GDM1 (cell line): ENCODE data around the gene ERG28.

Experiments
- DNase-seq: peaks from one replicate; lab custom pipeline; 2025; lab: John Stamatoyannopoulos, UW

The ERG28 gene

DNA sequence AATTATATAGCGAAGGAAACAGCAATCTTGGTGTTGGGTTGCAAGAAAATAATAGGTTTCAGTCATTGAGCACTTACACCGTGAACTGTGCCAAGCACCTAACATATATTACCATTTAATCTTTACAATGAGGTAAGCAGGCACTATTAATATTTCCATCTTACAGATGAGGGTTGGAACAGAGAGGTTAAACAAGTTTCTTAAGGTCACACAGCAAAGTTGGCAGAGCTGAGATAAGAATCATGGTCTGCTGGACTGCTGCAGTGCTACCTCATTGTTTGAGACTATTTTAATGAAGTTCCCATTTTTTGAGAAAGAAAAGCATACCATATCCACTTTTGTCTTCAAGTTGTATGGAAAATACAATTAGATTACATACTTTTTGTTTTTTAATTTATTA, 1.7 kb downstream of the ERG28 start:
- DNase-seq = no peak

DNA sequence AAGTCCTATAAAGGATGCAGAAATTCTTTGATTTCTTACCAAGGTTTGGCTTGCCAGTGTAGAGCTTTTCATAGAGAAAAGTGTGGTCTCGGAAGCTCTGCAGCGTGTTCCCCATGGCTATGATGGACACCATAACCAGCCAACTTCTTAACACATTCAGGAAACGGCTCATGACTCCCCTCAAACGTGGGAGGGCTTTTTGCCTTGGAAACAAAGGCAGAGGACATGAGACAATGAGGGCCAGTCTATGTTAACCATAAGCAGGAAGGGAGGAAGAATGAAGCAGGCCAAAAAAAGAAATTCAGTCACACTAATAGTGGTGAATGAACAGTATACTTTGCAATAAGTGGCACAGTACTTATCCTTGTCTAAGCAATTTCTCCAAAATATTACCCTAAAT, 3.3 kb downstream of the ERG28 start:
- DNase-seq = no peak

DNA sequence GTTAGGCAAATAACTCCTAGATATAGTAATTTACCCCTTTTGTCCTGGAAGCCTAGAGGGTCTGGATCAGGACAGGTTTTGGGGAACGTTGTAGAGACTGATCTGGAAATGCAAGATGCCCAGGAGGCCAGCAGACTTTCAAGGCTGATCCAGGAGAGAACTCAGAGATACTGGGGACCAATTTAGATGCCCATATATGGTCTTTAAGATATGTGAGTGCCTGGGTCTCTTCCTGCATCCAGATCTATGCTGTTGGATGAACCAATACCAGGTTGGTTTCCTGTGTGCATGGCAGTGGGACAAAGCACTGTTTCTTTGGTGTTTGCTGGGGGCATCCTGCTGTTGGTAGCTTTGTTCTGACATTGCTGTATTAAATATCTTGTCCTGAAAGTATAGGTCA, 5.4 kb downstream of the ERG28 start:
- no peak for DNase-seq

DNA sequence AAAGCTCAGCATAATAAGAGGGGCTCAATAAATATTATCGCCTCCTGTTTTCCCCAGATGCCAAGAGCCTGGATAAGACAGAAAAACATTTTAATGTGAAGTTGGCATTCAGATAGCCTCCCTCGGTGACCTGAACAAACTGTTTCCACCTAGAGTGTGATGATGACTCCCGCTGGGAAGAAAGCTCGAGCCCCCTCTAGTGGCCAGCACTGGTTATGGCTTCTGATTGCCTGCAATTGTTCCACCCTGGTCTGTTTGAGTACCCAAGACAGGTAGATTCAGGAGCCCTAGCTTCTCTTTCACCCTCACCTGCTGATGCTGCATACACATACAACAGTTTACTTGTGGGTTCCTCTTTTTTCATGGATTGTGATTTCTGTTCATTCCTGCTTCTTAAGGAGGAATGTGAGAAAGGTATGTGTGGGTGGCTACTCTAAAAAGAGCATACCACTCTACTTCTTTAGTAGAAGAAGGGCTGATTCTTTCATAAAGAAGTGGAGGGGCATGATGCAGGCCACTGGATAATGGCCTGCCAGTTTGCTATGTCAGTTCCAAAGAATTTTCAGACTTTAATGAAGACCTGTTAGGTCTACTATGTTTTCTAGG, 6.4 kb downstream of the ERG28 start:
- DNase-seq = peak; percentile 33

DNA sequence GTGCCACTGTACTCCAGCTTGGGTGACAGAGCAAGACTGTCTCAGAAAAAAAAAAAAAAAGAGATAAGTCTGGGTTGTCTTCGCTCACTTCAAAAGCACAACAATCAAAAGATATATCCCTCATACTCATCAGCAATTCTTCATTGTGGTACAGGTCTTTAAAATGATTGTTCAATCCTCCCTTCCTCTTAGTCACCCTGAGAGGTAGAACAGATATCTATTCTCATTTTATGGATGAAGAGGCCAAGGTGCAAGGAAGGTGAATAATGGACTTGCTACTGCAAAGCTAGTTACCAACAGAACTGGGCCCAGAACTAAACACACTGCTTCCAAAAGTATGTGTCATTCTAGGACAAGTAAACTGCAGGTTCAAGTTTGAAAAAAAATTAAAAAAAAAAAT, 7.1 kb downstream of the ERG28 start:
- DNase-seq = no peak

DNA sequence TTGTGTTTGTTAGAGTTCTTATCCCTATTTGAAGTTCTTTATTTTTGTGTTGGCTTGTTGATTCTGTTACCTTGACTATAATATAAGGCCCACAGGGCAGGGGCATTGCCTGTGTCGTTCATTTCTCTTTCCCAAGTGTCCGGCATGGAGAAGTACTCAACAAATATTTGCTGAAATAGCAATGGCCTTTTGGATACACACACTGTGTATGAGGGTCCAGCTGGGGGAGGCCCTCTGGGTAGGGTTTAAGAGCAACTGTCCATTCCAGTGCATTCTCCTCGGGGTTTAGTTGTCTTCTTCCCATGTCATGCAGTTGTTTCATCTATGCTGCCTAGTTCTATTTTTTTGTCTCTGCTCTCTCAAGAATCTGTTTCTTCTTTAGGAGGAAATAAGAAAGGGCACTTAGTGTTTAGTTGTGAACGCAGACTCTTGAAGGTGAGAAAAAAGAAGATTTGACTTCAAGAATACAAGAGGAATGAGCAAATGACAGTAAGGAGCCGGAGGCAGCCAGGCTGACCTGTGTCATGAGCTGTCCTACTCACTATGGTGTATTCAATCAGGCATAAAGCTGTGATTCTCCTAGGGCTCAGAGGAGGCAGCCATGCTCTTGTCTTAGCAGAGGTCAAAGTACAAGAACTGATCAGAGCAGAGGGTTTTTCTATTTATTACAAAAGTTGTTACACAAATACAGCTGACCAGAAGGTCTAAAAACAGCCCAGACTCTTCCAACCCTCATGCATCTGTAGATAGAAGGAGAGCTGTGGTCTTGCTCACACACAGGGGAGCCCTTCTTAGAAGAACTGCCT, 10.2 kb downstream of the ERG28 start:
- no peak for DNase-seq

DNA sequence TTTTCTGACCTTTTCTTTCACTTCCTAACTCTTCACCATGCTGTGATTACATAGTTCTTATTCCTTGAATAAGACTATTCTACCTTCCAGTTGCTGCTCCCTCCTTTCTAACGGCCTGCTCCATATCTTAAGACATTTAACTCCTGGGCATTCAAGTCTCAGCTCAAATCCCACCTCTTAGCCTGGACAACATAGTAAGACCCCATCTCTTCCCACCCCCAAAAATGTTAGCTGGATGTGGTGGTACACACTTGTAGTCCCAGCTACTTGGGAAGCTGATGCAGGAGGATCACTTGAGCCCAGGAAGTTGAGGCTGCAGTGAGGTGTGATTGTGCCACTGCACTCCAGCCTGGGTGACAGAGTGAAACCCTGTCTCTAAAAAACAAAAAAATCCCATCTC, 10.9 kb downstream of the ERG28 start:
- no peak for DNase-seq

DNA sequence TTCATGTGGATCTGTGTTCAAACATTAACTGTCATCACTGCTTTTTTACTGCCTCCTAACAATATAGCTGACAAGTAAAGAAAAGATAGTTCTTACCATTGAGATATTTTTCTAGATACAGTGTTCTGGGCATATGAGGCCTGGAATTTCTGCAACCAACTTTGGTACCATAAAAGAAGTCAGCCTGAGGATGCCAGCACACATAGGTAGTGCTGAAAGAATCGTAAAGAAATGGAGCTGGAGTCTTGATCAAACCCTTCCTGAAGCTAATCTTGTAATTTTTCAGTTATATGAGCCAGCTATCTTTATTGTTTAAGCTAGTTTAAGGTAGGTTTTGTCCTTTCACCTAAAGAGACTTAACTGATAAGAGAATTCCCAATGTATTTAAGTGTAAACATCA, 11.3 kb downstream of the ERG28 start:
- no peak for DNase-seq

DNA sequence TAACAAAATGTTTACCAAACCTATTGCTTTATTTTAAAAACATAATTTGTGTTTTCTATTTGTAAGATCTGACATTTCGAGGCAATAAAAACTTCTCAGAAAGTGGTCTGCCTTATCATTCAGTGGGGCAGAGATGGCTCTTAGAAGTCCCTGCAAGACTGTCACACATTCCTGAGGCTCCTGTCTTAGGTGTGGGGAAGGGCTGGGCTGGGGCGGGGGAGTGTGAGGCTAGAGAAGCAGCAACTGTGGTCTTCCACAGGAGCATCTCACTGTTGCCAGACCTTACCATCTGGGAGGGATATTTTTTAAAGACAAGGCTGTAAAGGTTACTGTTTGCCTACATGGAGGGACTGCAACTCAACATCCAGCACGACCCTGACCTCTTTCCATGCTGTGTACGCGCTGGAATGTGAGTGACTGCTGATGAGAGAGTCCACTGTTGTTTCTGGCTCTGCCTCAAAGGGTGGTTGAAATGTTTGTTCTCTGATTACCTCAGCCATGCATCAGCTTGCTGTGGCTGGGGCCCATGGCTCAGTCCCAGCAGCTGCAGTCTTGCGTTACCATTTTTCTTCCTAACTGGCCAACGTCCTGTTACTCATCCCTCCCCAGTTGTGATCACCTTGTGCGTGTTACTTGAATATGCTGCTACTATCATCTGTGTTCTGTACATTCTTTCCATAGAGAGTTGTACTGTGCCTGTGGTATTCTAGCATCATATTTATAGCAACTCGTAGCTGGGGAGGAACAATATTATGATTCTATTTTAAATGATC, 12.4 kb downstream of the ERG28 start:
- no peak for DNase-seq

DNA sequence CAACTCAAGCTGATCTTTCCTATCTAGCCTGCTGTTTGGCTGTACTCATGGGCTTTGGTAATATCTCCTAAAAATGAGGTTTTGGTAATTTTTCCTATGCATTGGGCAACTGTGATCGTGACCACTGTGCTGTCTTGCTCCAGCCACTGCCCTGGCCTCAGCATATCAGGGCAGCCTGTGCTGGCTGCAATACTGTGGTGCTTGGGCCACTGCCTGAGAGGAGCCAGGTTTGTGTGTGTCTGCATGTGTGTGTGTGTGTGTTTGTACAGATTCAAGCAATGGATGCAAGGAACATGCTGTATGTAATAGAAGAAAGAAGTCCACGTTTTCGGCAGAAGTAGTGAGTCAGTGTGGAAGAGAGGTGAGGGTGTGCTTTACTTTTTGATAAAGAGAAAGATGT, 13.0 kb downstream of the ERG28 start:
- DNase-seq = no peak

DNA sequence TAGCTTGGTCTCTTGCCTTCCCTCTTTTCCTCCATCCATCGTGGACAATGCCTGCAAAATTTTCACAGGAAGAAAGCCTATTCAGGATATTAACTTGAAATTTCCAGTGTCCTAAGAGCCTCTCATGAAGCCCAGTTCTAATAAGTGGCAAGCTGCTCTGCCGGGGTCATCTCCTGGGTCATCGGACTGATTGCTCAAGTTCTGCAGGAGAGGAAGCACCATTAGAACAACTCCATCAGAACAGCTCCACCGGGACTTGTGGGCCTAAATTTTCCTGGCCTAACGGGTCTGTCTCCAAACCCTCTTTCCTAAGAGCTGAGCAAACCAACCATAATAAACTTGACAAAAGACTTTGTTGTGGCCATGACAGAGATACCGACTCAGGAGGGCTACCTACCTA, 13.9 kb downstream of the ERG28 start:
- DNase-seq = no peak

DNA sequence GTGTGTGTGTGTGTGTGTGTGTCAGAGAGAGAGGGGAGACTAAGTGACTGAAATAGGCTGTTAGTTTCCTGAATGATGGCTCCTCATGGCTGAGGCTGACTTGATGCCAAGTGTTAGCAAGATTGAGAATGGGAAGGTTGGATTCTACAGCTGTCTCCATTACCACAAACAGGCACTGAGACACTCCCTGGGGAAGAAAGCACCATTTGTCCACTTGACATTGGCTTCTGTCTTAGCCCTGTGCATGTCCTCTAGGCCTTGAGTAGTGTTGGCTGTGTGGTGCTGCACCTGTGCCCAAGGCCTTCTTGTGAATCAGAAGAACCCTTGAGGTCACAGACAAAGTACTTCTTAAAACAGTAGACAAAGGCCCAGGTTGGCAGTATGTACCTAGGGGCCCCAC, 15.6 kb downstream of the ERG28 start:
- no peak for DNase-seq

DNA sequence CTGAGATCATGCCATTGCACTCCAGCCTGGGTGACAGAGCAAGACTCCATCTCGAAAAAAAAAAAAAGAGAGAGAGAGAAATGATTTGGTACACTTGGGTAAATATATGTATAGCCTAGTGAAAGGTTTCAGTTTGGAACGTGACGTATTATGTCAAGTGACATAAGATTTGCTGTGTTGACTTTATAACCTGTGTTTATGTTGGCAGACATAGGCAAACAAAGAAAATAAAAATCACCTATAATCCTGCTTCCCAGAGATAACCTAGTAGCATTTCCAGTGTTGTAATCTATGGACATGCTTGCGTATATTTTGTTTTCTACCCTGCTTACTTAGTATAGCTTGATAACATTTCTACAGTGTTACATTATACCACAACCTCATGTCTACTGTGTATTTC, 16.7 kb downstream of the ERG28 start:
- DNase-seq = no peak

DNA sequence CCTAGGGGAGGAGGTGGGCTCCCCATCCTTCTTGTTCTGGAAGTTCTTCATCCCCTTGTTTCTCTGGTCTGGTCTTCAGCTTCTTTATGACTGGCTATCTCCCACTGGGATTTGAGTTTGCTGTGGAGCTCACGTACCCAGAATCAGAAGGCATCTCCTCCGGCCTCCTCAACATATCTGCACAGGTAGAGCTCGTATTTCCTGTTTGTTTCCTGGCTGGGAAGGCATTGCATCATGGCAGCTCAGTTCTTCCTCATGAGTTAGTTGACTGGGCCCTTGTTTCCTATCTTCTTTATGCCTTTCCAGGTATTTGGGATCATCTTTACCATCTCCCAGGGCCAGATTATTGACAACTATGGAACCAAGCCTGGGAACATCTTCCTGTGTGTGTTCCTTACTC, 19.8 kb downstream of the ERG28 start:
- no peak for DNase-seq

DNA sequence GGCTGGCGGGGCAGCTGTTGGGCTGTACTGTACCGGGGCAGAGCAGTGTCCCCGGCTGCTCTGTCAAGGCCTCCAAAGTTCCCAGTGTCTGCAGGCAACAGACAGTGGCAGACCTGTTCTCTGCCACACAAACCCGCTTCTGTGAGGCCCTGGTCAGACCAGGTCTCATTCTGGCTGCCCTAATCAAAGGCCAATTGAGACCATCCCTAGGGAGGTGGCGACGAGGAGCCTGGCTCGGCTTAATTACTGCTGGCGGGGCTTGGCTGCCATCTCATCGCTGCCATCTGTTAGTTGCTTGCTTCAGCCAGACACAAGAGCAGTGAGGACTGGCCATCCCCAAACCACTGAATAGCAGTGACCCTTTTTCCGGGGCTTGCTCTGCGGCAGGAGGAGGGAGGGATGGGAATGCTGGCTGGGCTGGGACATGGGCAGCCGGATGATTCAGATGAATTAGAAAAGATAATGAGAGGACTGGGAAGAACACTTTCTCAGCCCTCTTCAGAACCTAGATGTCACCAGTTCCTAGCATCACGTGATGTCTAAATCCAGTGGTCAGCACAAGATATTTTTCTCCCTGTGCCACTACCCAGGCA, 24.5 kb downstream of the ERG28 start:
- no peak for DNase-seq

DNA sequence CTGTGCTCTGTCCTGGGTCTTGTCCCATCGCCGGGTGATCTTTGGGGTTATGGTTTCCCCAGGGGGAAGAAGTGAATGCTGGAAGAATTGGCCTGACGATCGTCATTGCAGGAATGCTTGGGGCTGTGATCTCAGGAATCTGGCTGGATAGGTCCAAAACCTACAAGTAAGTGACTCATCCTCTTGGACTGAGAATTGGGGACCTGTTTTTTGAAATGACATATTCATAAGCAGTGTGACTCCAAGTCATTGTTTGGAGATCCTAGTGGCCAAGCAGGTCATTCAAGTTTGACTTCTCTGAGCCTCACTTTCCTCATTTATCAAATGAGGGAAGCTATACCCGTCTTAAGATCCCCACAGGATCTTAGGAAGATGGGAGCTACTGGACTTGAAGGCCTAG, 25.8 kb downstream of the ERG28 start:
- DNase-seq = no peak

DNA sequence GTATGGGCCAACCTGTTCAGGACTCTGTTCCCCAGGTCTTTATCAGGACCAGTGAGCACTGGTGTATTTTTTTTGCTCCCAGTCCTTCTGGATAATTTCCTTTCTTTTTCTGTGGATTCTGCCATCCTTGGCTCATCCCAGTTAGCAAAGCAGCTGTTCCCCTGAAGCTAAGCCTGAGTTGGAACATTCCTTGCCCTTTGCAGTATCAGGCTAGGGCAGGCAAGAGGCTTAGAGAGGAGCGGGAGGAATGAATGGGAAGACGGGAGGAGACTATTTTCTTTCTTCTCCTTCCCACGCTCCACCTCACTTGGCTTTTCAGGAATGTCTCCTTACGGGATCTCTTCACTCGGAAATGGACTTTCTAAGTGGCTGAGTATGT, 29.2 kb downstream of the ERG28 start:
- DNase-seq = no peak

DNA sequence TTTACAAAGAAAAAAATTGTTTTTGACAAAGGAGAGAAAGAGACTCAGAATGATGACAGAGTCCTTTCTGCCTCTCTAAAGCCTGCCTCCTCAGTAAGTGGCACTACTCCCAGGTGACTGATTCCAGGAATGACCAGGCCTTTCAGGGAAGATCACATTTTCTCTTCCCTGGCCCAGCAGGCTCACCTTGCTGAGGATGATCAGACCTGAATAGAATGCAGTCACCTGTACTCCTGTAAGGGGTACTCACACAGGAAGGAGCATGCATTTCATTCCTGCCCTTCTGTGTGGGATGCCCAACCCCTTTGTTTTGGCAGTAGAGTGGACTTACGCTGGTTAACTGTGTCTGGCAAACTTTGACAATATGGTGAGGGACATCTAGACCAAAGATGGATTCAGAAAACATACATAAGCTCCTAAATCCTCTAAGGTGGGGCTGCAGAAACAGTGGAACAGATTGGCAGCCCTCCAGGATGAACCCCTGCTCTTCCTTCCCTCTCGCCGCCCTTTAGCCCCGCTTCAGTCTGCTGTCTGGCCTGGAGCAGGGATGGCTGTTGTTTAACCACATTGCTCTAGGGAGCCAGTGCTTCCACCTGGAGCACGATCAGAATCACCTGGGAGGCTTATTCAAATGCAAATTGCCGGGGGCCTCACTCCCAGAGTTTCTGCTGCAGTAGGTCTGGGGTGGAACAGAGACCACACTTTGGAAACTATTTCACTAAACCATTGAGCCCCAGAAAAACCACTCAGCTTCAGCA, 29.8 kb downstream of the ERG28 start:
- no peak for DNase-seq

DNA sequence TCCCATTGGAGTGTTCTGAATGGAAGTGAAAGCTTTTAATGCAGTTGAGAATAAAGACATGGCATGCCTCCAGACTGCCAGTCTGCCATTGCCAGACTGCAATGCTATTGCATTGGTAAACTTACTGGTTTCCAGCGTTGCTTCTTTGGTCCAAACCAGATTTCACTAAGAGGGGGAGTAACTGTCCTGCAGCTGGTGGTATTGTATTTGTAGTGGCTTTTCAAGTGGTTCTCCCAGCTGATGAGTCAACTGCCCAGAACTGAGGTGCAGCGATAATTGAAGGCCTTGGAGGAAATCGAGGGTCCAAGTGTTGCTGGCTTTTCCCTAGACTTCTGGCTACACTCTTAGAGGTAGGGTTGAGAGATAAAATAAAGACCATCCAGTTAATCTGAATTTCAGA, 31.9 kb downstream of the ERG28 start:
- no peak for DNase-seq

DNA sequence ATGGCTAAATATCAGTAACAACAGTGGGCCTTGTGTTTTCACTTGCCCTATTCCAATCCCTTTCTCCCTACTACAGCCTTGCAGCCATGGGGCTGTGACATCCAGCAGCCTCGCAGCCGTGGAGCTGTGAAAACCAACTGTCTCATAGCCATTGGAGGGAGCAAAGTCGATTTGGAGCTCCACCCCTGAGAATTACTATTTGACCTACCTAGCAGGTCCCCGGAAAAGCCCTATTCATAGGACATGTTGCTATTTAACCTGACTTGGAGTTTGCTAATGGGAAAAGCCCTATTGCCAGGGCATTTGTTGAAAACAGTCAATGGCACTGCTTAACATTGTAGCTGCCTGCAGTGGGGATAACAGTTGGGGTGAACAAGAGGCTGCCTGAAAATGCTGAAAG, 33.3 kb downstream of the ERG28 start:
- DNase-seq = no peak

DNA sequence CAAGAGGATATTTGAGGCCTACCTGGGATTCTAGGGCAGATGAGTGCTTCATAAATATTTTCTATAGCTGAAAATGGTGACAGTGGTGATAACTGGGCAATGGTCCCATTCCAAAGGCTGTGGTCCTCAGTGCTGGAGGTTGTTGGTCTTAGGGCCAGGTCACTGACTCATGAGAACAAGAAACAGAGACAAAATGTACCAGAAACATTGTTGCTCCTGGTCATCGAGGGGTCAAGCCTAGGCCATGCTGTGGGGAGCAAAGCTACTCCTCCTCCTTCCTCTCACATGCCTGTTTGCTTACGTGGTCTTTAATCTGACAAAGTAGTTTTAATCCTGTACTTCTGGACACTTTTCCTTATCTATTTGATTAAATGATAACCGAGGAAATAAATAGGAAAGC, 33.8 kb downstream of the ERG28 start:
- no peak for DNase-seq

DNA sequence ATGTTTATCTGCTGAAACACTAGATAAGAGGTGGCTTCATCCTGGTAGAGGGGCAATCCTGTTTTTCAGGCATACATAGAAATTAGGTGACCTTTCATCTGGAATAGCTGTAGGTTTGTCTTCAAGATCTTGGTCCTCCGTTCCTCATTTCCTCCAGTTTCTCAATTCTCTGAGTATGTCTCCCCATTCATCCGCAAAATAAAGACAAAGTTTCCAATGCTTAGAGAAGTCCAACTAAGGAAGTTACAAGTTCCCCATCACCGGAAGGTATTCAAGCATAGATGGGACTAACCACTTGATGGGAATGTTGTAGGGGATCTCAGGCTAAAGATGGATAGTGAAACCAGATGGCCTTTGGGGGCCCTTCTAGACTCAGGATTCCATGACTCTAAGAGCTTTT, 34.3 kb downstream of the ERG28 start:
- no peak for DNase-seq
